Activated CD4-positive, alpha-beta T cell treated with anti-CD3 and anti-CD28 coated beads, Interleukin-2, amount 10 ng/mL, durations not matched to agents 7 days and 5 days (primary cell): ENCODE data around the gene CHAF1A. TPM values are rescaled to one million over a fixed set of nuclear protein-coding genes. Genes with fewer than 3 reads are reported as not detected.

Source experiments
- CTCF ChIA-PET: fragments of 350-600 bp; sonication (Branson Sonifier 250); formaldehyde crosslinking; loops from one replicate; lab custom pipeline; 2021; ENCODE audit warnings: antibody characterized with exemption; lab: Charles Lee
- POLR2A ChIA-PET: fragments of 350-600 bp; sonication (Branson Sonifier 250); formaldehyde crosslinking; loops from one replicate; lab custom pipeline; 2021; ENCODE audit warnings: antibody characterized with exemption; lab: Charles Lee
- DNase-seq: peaks from one replicate; pipeline ENCODE4 v3.0.0-alpha.2; 2020
- H3K27ac Mint-ChIP-seq: one replicate; pipeline ENCODE4 v1.8.0; 2021; ENCODE audit warnings: mild to moderate bottlenecking, moderate library complexity, mixed read lengths
- H3K27me3 Mint-ChIP-seq: one replicate; pipeline ENCODE4 v1.8.0; 2021; ENCODE audit warnings: mixed read lengths
- H3K36me3 Mint-ChIP-seq: one replicate; pipeline ENCODE4 v1.8.0; 2021; ENCODE audit warnings: low read depth, mixed read lengths
- H3K4me1 Mint-ChIP-seq: one replicate; pipeline ENCODE4 v1.8.0; 2021; ENCODE audit warnings: mixed read lengths
- H3K4me3 Mint-ChIP-seq: one replicate; pipeline ENCODE4 v1.8.0; 2021; ENCODE audit warnings: mild to moderate bottlenecking, moderate library complexity, mixed read lengths
- H3K9me3 Mint-ChIP-seq: one replicate; pipeline ENCODE4 v1.8.0; 2021; ENCODE audit warnings: mixed read lengths
- total RNA-seq, 2 experiments: library from RNA; stranded (reverse); gene quantifications; one replicate each; pipeline ENCODE4 v1.2.3, GENCODE V29; 2021

The CHAF1A gene
- total RNA-seq, 2 experiments from 2014 or later: 77.1 to 83.7 TPM

GRCh38 chr19:4389511-4390016 is 12.9 kb upstream of the CHAF1A start:
- H3K27ac Mint-ChIP-seq: peak overlapping the region; percentile 78
- POLR2A ChIA-PET: no interaction called here

GRCh38 chr19:4390017-4390566 is 12.3 kb upstream of the CHAF1A start:
- Mint-ChIP-seq H3K27ac (peak overlapping the region; percentile 78), H3K9me3 (no peaks in the 10 kb centered on the region), H3K4me1 (peaks cover 54% of the 10 kb centered on the region), H3K36me3 (peaks cover 23% of the 10 kb centered on the region), H3K27me3 (no peaks in the 10 kb centered on the region), H3K4me3 (peak overlapping the region; percentile 2)
- POLR2A ChIA-PET: no interaction called here
- CTCF ChIA-PET: interaction anchor here (2.3 kb wide), 1 partner anchor 11 kb away, joined by 17 read pairs; the partner anchor contains the start of genes CHAF1A and SH3GL1
- DNase-seq: no peak

More at GRCh38 chr19:4389511-4390016, 12.9 kb upstream of the CHAF1A start:
- CTCF ChIA-PET: no interaction called here
- Mint-ChIP-seq H3K4me3 (no peak overlapping the region), H3K9me3 (no peaks in the 10 kb centered on the region), H3K27me3 (no peaks in the 10 kb centered on the region), H3K36me3 (peaks cover 19% of the 10 kb centered on the region), H3K4me1 (peaks cover 48% of the 10 kb centered on the region)
- DNase-seq: no peak

GRCh38 chr19:4390567-4391305 is 11.7 kb upstream of the CHAF1A start:
- H3K4me1 Mint-ChIP-seq: peaks cover 59% of the 10 kb centered on the region
- H3K9me3 Mint-ChIP-seq: no peaks in the 10 kb centered on the region
- peak overlapping the region; percentile 78 for H3K27ac Mint-ChIP-seq
- no peak for DNase-seq
- CTCF ChIA-PET: interaction anchor here (2.3 kb wide), 1 partner anchor 11 kb away, joined by 17 read pairs; the partner anchor contains the start of genes CHAF1A and SH3GL1
- no peaks in the 10 kb centered on the region for H3K27me3 Mint-ChIP-seq
- H3K36me3 Mint-ChIP-seq: peaks cover 28% of the 10 kb centered on the region
- no peak overlapping the region for H3K4me3 Mint-ChIP-seq
- POLR2A ChIA-PET: no interaction called here

GRCh38 chr19:4391306-4391693 is 11.1 kb upstream of the CHAF1A start:
- no peak for DNase-seq
- ChIA-PET POLR2A (no interaction called here), CTCF (interaction anchor here (2.3 kb wide), 1 partner anchor 10 kb away, joined by 17 read pairs; the partner anchor contains the start of genes CHAF1A and SH3GL1)
- H3K27ac Mint-ChIP-seq: peak overlapping the region; percentile 50
- H3K4me1 Mint-ChIP-seq: peaks cover 63% of the 10 kb centered on the region
- H3K36me3 Mint-ChIP-seq: peaks cover 32% of the 10 kb centered on the region
- no peaks in the 10 kb centered on the region for H3K27me3 Mint-ChIP-seq
- H3K4me3 Mint-ChIP-seq: no peak overlapping the region
- no peaks in the 10 kb centered on the region for H3K9me3 Mint-ChIP-seq

- H3K27ac Mint-ChIP-seq: peak overlapping the region; percentile 50
- POLR2A ChIA-PET: no interaction called here
- CTCF ChIA-PET: interaction anchor here (0.6 to 2.3 kb wide), 2 partner anchors 9 to 17 kb away, joined by 3 to 17 read pairs; partner anchors contain the start of genes CHAF1A and SH3GL1
- no peaks in the 10 kb centered on the region for H3K27me3 Mint-ChIP-seq
- DNase-seq: no peak
- H3K4me3 Mint-ChIP-seq: no peak overlapping the region
- peaks cover 38% of the 10 kb centered on the region for H3K36me3 Mint-ChIP-seq
- H3K4me1 Mint-ChIP-seq: peaks cover 67% of the 10 kb centered on the region
- no peaks in the 10 kb centered on the region for H3K9me3 Mint-ChIP-seq
Measured at GRCh38 chr19:4391701-4392483, 10.5 kb upstream of the CHAF1A start.

- no peak overlapping the region for H3K4me3 Mint-ChIP-seq
- CTCF ChIA-PET: interaction anchor here (0.5 to 1.5 kb wide), 8 partner anchors 9 to 234 kb away, joined by 3 to 8 read pairs (median 3); partner anchors contain the start of gene MPND
- peaks cover 76% of the 10 kb centered on the region for H3K4me1 Mint-ChIP-seq
- no peak for DNase-seq
- POLR2A ChIA-PET: interaction anchor here (0.6 kb wide), 2 partner anchors 403 to 716 kb away, joined by 3 to 7 read pairs; no protein-coding TSS in a partner anchor
- no peak overlapping the region for H3K27ac Mint-ChIP-seq
- no peaks in the 10 kb centered on the region for H3K9me3 Mint-ChIP-seq
- peaks cover 45% of the 10 kb centered on the region for H3K36me3 Mint-ChIP-seq
- no peaks in the 10 kb centered on the region for H3K27me3 Mint-ChIP-seq
Measured at GRCh38 chr19:4393947-4394590, 8.4 kb upstream of the CHAF1A start.

- Mint-ChIP-seq H3K27me3 (no peaks in the 10 kb centered on the region), H3K4me3 (no peak overlapping the region), H3K27ac (no peak overlapping the region), H3K9me3 (no peaks in the 10 kb centered on the region), H3K36me3 (peaks cover 44% of the 10 kb centered on the region), H3K4me1 (peaks cover 71% of the 10 kb centered on the region)
- CTCF ChIA-PET: interaction anchor here (0.6 kb wide), 1 partner anchor 24 kb away, joined by 3 read pairs; no protein-coding TSS in a partner anchor
- POLR2A ChIA-PET: no interaction called here
- DNase-seq: no peak
Measured at GRCh38 chr19:4396949-4397783, 5.3 kb upstream of the CHAF1A start.

GRCh38 chr19:4399812-4400134 is 2.7 kb upstream of the CHAF1A start:
- H3K4me1 Mint-ChIP-seq: peaks cover 72% of the 10 kb centered on the region
- peak overlapping the region; percentile 91 for H3K27ac Mint-ChIP-seq
- POLR2A ChIA-PET: interaction anchor here (0.6 kb wide), 1 partner anchor 31 kb away, joined by 3 read pairs; no protein-coding TSS in a partner anchor
- CTCF ChIA-PET: interaction anchor here (0.6 to 3.3 kb wide), 36 partner anchors 9 to 365 kb away, joined by 3 to 52 read pairs (median 6); partner anchors contain the start of genes HDGFL2, MPND and STAP2
- H3K27me3 Mint-ChIP-seq: no peaks in the 10 kb centered on the region
- no peaks in the 10 kb centered on the region for H3K9me3 Mint-ChIP-seq
- peaks cover 48% of the 10 kb centered on the region for H3K36me3 Mint-ChIP-seq
- peak; percentile 19 for DNase-seq
- peak overlapping the region; percentile 94 for H3K4me3 Mint-ChIP-seq

- H3K36me3 Mint-ChIP-seq: peaks cover 46% of the 10 kb centered on the region
Measured at GRCh38 chr19:4400135-4400936, 2.1 kb upstream of the CHAF1A start, which contains the start of gene SH3GL1. Gene SH3GL1 (minus strand): TSS chr19:4400547. CDS start chr19:4400368, 179 bp downstream.

GRCh38 chr19:4401769-4402170 is 670 bp upstream of the CHAF1A start:
- ChIA-PET CTCF (interaction anchor here (0.7 to 3.3 kb wide), 9 partner anchors 11 to 390 kb away, joined by 3 to 52 read pairs (median 6); partner anchors contain the start of gene FEM1A), POLR2A (interaction anchor here (0.6 kb wide), 2 partner anchors 26 to 64 kb away, joined by 3 to 10 read pairs; no protein-coding TSS in a partner anchor)
- no peak for DNase-seq
- Mint-ChIP-seq H3K4me3 (peak overlapping the region; percentile 94), H3K27ac (peak overlapping the region; percentile 92), H3K36me3 (peaks cover 39% of the 10 kb centered on the region), H3K4me1 (peaks cover 66% of the 10 kb centered on the region), H3K9me3 (no peaks in the 10 kb centered on the region), H3K27me3 (no peaks in the 10 kb centered on the region)

More at GRCh38 chr19:4400135-4400936, 2.1 kb upstream of the CHAF1A start, which contains the start of gene SH3GL1:
- Mint-ChIP-seq H3K27me3 (no peaks in the 10 kb centered on the region), H3K9me3 (no peaks in the 10 kb centered on the region), H3K27ac (peak within 1 kb of the TSS; percentile 92), H3K4me1 (peaks cover 70% of the 10 kb centered on the region), H3K4me3 (peak within 1 kb of the TSS; percentile 94)
- ChIA-PET CTCF (interaction anchor here (0.6 to 3.3 kb wide), 42 partner anchors 9 to 366 kb away, joined by 3 to 52 read pairs (median 5); partner anchors contain the start of genes HDGFL2, MPND and STAP2), POLR2A (interaction anchor here (0.6 kb wide), 1 partner anchor 32 kb away, joined by 3 read pairs; no protein-coding TSS in a partner anchor)
- peak; percentile 92 for DNase-seq
